Heart right ventricle (tissue), 16 donors: ENCODE data around the gene TEX26. TPM values are rescaled to one million over a fixed set of nuclear protein-coding genes. Genes with fewer than 3 reads are reported as not detected.
A peak's percentile ranks its signal among the peaks of the same experiment; 100 is the strongest.

Source experiments
- ATAC-seq, 8 donors: fragments of 200-7000 bp; cut with Tn5 transposase; one replicate each; pipeline ENCODE4 v1.9.1; 2020; ENCODE audit warnings: mild to moderate bottlenecking in 8 of 8, moderate library complexity in 8 of 8, moderate number of reproducible peaks in 1 of 8
- DNase-seq, 2 donors: peaks; one replicate each; pipeline ENCODE4 v3.0.0-alpha.2; 2020
- H3K27ac ChIP-seq, 10 donors: fragments of 200-600 bp; sonication (generic) in 2 of 10; one replicate each; pipeline versions ENCODE4 v1.5.0 to v1.8.0; 2020 to 2022; ENCODE audit warnings: mild to moderate bottlenecking in 3 of 10
- H3K27me3 ChIP-seq, 7 donors: fragments of 200-600 bp; one replicate each; pipeline ENCODE4 v1.8.0; 2021 to 2022; ENCODE audit warnings: mild to moderate bottlenecking in 2 of 7
- H3K36me3 ChIP-seq, 9 donors: fragments of 200-600 bp; sonication (generic) in 1 of 9; one replicate each; pipeline versions ENCODE4 v1.5.0 to v1.8.0; 2020 to 2022; ENCODE audit warnings: mild to moderate bottlenecking in 2 of 9
- H3K4me1 ChIP-seq, 9 donors: fragments of 200-600 bp; sonication (generic) in 1 of 9; one replicate each; pipeline versions ENCODE4 v1.5.0 to v1.8.0; 2020 to 2022; ENCODE audit warnings: mild to moderate bottlenecking in 4 of 9
- H3K4me3 ChIP-seq, 10 donors: fragments of 200-600 bp; sonication (generic) in 2 of 10; one replicate each; pipeline versions ENCODE4 v1.5.0 to v1.8.0; 2020 to 2022; ENCODE audit warnings: mild to moderate bottlenecking in 7 of 10, moderate library complexity in 2 of 10
- H3K9me3 ChIP-seq, 11 donors: fragments of 200-600 bp in 10 of 11; sonication (generic) in 2 of 11; one replicate each; pipeline versions ENCODE4 v1.5.0 to v1.8.0; 2013 to 2022; ENCODE audit warnings: mild to moderate bottlenecking in 2 of 11, control low read depth in 1 of 11, moderate library complexity in 1 of 11
- WGBS, 2 donors: extraction: QIAGEN DNeasy Blood & Tissue Kit; methylation state at CpG; one replicate each; pipeline ENCODE4 v1.1.7; 2013; ENCODE audit warnings: inconsistent platforms in 1 of 2; 5-methylcytosine and 5-hydroxymethylcytosine counted together
- intact Hi-C, 10 donors: fragments of 100-400 bp; cut with DNase I; formaldehyde crosslinking; loops; one replicate each; pipeline versions ENCODE4 v1.11.1 to v1.14.2; 2022
- polyA plus RNA-seq, 2 donors: library from polyadenylated mRNA; stranded (reverse); fragments of 200-250 nt; gene quantifications; one replicate each; pipeline ENCODE4 v1.2.3, GENCODE V29; 2013
- total RNA-seq, 10 donors: library from RNA; stranded (reverse); fragmentation: NEBNext Ultra II Directional in 3 of 10; extraction: Animal tissue kit (Norgen Biotek cat#: 25700) in 3 of 10; gene quantifications; one replicate each; pipeline versions ENCODE4 v1.2.1 to v1.2.4, GENCODE V29; 2021 to 2023
- TF ChIP-seq, protein P1 (sequence below), 9 donors: fragments of 200-600 bp; sonication (generic) in 2 of 9; IDR thresholded peaks; one replicate each; pipeline versions ENCODE4 v1.5.0 to v1.8.0; 2021 to 2022; ENCODE audit warnings: antibody characterized with exemption in 9 of 9, mild to moderate bottlenecking in 5 of 9, moderate library complexity in 1 of 9
- donor health status: Arrhythmogenic right ventricular cardiomyopathy.
- donor health status: ischemic (EF 13 %, LVEDD 7.1; RV severe dilation, severe dysfunction).
- donor health status: healthy with polysubstance abuse.
- donor health status: DM: no; HTN: yes; CAD: no.
- donor health status: DM: no; HTN: no; CAD: no.
- donor health status: ischemic (EF 25% LVEDD 6.9; RV normal size, moderate dysfunction).
- donor health status: ischemic (EF 25% LVEDD 5.7; RV mildly dilated, moderate dysfunction).
- donor health status: healthy.
- donor health status: DM: yes; HTN: yes; CAD: no.
- donor health status: Ischemic cardiomyopathy.
- donor health status: ischemic (EF 35%, LVEDD 5.7; RV mildly dilated, moderate dysfunction).
- donor health status: nonischemic (EF 11% LVEDD 7.7; RV severe dilation, severe dysfunction).
- donor health status: DM: yes; HTN: yes; CAD: no.
- donor health status: PGD.
- donor health status: ischemic (EF 29% LVEDD 5.4; RV normal size, mild dysfunction).
- donor health status: nonischemic (EF 23%, LVEDD 6.1; RV moderate dilation, normal function).

The TEX26 gene
- total and polyA plus RNA-seq, 12 donors: not detected

DNA sequence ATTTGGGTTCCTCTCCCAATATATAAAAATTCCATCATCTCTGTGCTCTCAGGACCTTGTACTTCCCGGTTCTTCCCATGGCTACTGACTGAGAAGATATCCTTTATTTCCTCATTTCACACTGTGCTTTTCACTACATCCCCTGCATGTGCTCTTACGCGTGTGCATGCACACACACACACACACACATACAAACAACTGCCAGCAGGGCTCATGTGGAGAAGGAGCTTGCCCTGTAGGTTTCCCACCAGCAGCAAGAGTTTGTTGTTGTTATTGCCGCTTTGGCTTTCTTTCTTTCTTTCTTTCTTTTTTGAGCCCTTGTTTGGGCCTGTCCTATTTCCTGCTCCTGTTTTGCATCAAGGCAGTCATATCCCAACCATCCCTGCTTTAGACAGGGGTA, 43.6 kb downstream of the TEX26 start:
- ATAC-seq (no peak), DNase-seq (no peak)
- H3K27ac ChIP-seq: no peak overlapping the region
- intact Hi-C loops: loop anchor here in 1 of 10 donors (5.0 kb wide), 1 partner anchor 66 kb away; no protein-coding TSS in a partner anchor
- H3K4me3 ChIP-seq: no peak overlapping the region
- no peaks in the 10 kb centered on the region for H3K9me3 ChIP-seq
- TF ChIP-seq, protein P1, sequence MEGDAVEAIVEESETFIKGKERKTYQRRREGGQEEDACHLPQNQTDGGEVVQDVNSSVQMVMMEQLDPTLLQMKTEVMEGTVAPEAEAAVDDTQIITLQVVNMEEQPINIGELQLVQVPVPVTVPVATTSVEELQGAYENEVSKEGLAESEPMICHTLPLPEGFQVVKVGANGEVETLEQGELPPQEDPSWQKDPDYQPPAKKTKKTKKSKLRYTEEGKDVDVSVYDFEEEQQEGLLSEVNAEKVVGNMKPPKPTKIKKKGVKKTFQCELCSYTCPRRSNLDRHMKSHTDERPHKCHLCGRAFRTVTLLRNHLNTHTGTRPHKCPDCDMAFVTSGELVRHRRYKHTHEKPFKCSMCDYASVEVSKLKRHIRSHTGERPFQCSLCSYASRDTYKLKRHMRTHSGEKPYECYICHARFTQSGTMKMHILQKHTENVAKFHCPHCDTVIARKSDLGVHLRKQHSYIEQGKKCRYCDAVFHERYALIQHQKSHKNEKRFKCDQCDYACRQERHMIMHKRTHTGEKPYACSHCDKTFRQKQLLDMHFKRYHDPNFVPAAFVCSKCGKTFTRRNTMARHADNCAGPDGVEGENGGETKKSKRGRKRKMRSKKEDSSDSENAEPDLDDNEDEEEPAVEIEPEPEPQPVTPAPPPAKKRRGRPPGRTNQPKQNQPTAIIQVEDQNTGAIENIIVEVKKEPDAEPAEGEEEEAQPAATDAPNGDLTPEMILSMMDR (IDR thresholded peaks at IDR 0.05): no peak
- WGBS, 2 donors: 76 to 83% methylated on average over 4 of the region's 4 CpGs
- H3K4me1 ChIP-seq: peaks cover 0 to 6% (median 0%) of the 10 kb centered on the region in 9 donors
- peaks cover 0 to 9% (median 0%) of the 10 kb centered on the region in 7 donors for H3K27me3 ChIP-seq
- no peaks in the 10 kb centered on the region for H3K36me3 ChIP-seq

GRCh38 chr13:30978981-30979956, 46.8 kb downstream of the TEX26 start:
- Histone ChIP-seq H3K36me3 (no peaks in the 10 kb centered on the region), H3K4me1 (peaks cover 0 to 6% (median 0%) of the 10 kb centered on the region in 9 donors), H3K27ac (no peak overlapping the region), H3K27me3 (peaks cover 0 to 10% (median 0%) of the 10 kb centered on the region in 7 donors), H3K9me3 (no peaks in the 10 kb centered on the region), H3K4me3 (no peak overlapping the region)
- TF ChIP-seq, protein P1 (IDR thresholded peaks at IDR 0.05): peak; percentile 14 to 70 (median 60)
- ATAC-seq (peak in 3 of 8 donors; percentile 14 to 44 (median 25)), DNase-seq (peak in 1 of 2 donors; percentile 28)
- WGBS, 2 donors: 60 to 61% methylated on average over 15 of the region's 15 CpGs
- intact Hi-C loops: loop anchor here in 1 of 10 donors (5.0 kb wide), 1 partner anchor 63 kb away; no protein-coding TSS in a partner anchor

DNA sequence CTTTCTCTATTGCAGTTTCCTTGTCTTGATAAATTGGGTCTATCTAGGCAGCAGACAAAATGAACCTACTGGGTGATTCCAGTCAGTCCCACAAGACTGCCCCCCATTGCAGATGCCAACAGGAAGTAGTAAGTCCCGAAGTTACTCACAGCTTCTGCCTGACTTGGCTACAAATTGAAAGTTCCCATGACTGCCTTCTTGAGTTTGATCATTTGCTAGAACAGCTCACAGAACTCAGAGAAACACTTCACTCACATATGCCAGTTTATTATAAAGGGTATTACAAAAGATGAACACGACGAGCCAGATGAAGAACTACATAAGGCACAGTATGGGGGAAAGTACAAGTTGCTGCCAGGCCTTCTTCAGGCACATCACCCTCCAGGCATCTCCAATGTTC, 50.0 kb downstream of the TEX26 start:
- H3K4me3 ChIP-seq: no peak overlapping the region
- intact Hi-C loops: no loop called here
- DNase-seq: no peak
- no peaks in the 10 kb centered on the region for H3K9me3 ChIP-seq
- peaks cover 0 to 12% (median 0%) of the 10 kb centered on the region in 7 donors for H3K27me3 ChIP-seq
- no peaks in the 10 kb centered on the region for H3K36me3 ChIP-seq
- WGBS, 2 donors: 69 to 71% methylated on average over 3 of the region's 3 CpGs
- H3K27ac ChIP-seq: no peak overlapping the region
- ATAC-seq: no peak
- TF ChIP-seq, protein P1 (IDR thresholded peaks at IDR 0.05): no peak
- H3K4me1 ChIP-seq: peaks cover 0 to 4% (median 0%) of the 10 kb centered on the region in 9 donors

DNA sequence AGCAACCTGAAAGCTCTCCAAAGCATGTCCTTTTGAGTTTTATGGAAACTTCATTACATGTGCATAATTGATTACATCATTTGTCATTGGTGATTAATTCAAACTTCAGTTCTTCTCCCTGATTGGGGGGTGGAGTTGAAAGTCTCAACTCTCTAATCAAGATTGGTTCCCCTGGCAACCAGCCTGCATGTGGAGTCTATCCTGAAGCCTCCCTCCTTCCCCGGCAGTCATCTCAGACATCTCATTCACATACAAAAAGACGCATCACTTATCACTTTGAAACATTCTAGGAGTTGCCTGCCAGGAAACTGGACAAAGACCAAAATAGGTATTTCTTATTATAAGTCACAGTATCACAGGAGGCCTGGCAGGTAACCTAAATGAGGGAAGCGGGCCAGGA, 50.5 kb downstream of the TEX26 start:
- DNase-seq (no peak), ATAC-seq (no peak)
- Histone ChIP-seq H3K9me3 (no peaks in the 10 kb centered on the region), H3K4me1 (peaks cover 0 to 3% (median 0%) of the 10 kb centered on the region in 9 donors), H3K27ac (no peak overlapping the region), H3K4me3 (no peak overlapping the region), H3K36me3 (no peaks in the 10 kb centered on the region), H3K27me3 (peaks cover 0 to 12% (median 0%) of the 10 kb centered on the region in 7 donors)
- WGBS, 2 donors: 72 to 87% methylated on average over 3 of the region's 3 CpGs
- intact Hi-C loops: no loop called here
- TF ChIP-seq, protein P1 (IDR thresholded peaks at IDR 0.05): no peak
